ENCODE data around the gene SLC43A1. TPM values are rescaled to one million over a fixed set of nuclear protein-coding genes. Genes with fewer than 3 reads are reported as not detected.

SLC43A1 gene
- total RNA-seq, 1 experiment from 2014 or later, result 6.0 TPM

GRCh38 chr11:57475191-57475590 lies 40.3 kb downstream of the SLC43A1 start:
- H3K9me3 ChIP-seq (replicated peaks), result no peaks in the 10 kb centered on the region
- no peak for DNase-seq (ENCODE audit: low read depth in 1 of 2, low spot score in 2 of 2)
- H3K27me3 ChIP-seq (replicated peaks), result peaks cover 45% of the 10 kb centered on the region
- no peak overlapping the region for H3K4me3 ChIP-seq
- H3K4me1 ChIP-seq (replicated peaks), result peaks cover 10% of the 10 kb centered on the region
- H3K27ac ChIP-seq, result no peak overlapping the region
- H3K36me3 ChIP-seq, result no peaks in the 10 kb centered on the region

GRCh38 chr11:57474803-57475115 lies 40.7 kb downstream of the SLC43A1 start:
- peaks cover 10% of the 10 kb centered on the region for H3K4me1 ChIP-seq (replicated peaks)
- no peaks in the 10 kb centered on the region for H3K36me3 ChIP-seq
- no peak overlapping the region for H3K27ac ChIP-seq
- peaks cover 45% of the 10 kb centered on the region for H3K27me3 ChIP-seq (replicated peaks)
- H3K4me3 ChIP-seq, result no peak overlapping the region
- H3K9me3 ChIP-seq (replicated peaks), result no peaks in the 10 kb centered on the region
- no peak for DNase-seq (ENCODE audit: low read depth in 1 of 2, low spot score in 2 of 2)

GRCh38 chr11:57474017-57474802 lies 41.3 kb downstream of the SLC43A1 start:
- Histone ChIP-seq H3K36me3 (no peaks in the 10 kb centered on the region), H3K27ac (no peak overlapping the region), H3K4me3 (no peak overlapping the region), H3K27me3 (replicated peaks) (peaks cover 45% of the 10 kb centered on the region), H3K4me1 (replicated peaks) (peaks cover 10% of the 10 kb centered on the region), H3K9me3 (replicated peaks) (no peaks in the 10 kb centered on the region)
- no peak for DNase-seq (ENCODE audit: low read depth in 1 of 2, low spot score in 2 of 2)

GRCh38 chr11:57473285-57473841 lies 42.1 kb downstream of the SLC43A1 start:
- Histone ChIP-seq H3K36me3 (no peaks in the 10 kb centered on the region), H3K4me1 (replicated peaks) (peaks cover 10% of the 10 kb centered on the region), H3K27ac (no peak overlapping the region), H3K9me3 (replicated peaks) (no peaks in the 10 kb centered on the region), H3K4me3 (no peak overlapping the region), H3K27me3 (replicated peaks) (peaks cover 45% of the 10 kb centered on the region)
- no peak for DNase-seq (ENCODE audit: low read depth in 1 of 2, low spot score in 2 of 2)

GRCh38 chr11:57471496-57471895 lies 44.0 kb downstream of the SLC43A1 start:
- Histone ChIP-seq H3K27ac (no peak overlapping the region), H3K4me3 (no peak overlapping the region), H3K27me3 (replicated peaks) (peaks cover 27% of the 10 kb centered on the region), H3K4me1 (replicated peaks) (peaks cover 6% of the 10 kb centered on the region), H3K36me3 (no peaks in the 10 kb centered on the region), H3K9me3 (replicated peaks) (no peaks in the 10 kb centered on the region)
- DNase-seq (ENCODE audit: low read depth in 1 of 2, low spot score in 2 of 2), result no peak

GRCh38 chr11:57469268-57469667 lies 46.2 kb downstream of the SLC43A1 start:
- no peak for DNase-seq (ENCODE audit: low read depth in 1 of 2, low spot score in 2 of 2)

GRCh38 chr11:57468276-57468675 lies 47.2 kb downstream of the SLC43A1 start:
- H3K9me3 ChIP-seq (replicated peaks), result no peaks in the 10 kb centered on the region
- DNase-seq (ENCODE audit: low read depth in 1 of 2, low spot score in 2 of 2), result no peak
- no peak overlapping the region for H3K27ac ChIP-seq
- H3K4me3 ChIP-seq, result no peak overlapping the region
- H3K27me3 ChIP-seq (replicated peaks), result peaks cover 13% of the 10 kb centered on the region; the same call in 1 of the 2 replicates
- no peaks in the 10 kb centered on the region for H3K4me1 ChIP-seq (replicated peaks)
- no peaks in the 10 kb centered on the region for H3K36me3 ChIP-seq

More at GRCh38 chr11:57469268-57469667, 46.2 kb downstream of the SLC43A1 start:
- no peaks in the 10 kb centered on the region for H3K36me3 ChIP-seq
- H3K9me3 ChIP-seq (replicated peaks), result no peaks in the 10 kb centered on the region
- peaks cover 12% of the 10 kb centered on the region for H3K27me3 ChIP-seq (replicated peaks)
- H3K4me3 ChIP-seq, result no peak overlapping the region
- no peak overlapping the region for H3K27ac ChIP-seq
- H3K4me1 ChIP-seq (replicated peaks), result no peaks in the 10 kb centered on the region

- H3K4me1 ChIP-seq (replicated peaks), result no peaks in the 10 kb centered on the region
- H3K27me3 ChIP-seq (replicated peaks), result peaks cover 14% of the 10 kb centered on the region
- no peaks in the 10 kb centered on the region for H3K9me3 ChIP-seq (replicated peaks)
- H3K36me3 ChIP-seq, result no peaks in the 10 kb centered on the region
- no peak overlapping the region for H3K27ac ChIP-seq
- no peak overlapping the region for H3K4me3 ChIP-seq
- DNase-seq (ENCODE audit: low read depth in 1 of 2, low spot score in 2 of 2), result no peak
These were observed 47.9 kb downstream of the SLC43A1 start for GRCh38 chr11:57467508-57468157.

- Histone ChIP-seq H3K9me3 (replicated peaks) (no peaks in the 10 kb centered on the region), H3K4me1 (replicated peaks) (no peaks in the 10 kb centered on the region), H3K4me3 (no peak overlapping the region), H3K27ac (no peak overlapping the region), H3K27me3 (replicated peaks) (peaks cover 18% of the 10 kb centered on the region), H3K36me3 (no peaks in the 10 kb centered on the region)
- DNase-seq (ENCODE audit: low read depth in 1 of 2, low spot score in 2 of 2), result no peak
These were observed 48.8 kb downstream of the SLC43A1 start for GRCh38 chr11:57466680-57467079.

GRCh38 chr11:57464539-57465181 lies 50.8 kb downstream of the SLC43A1 start:
- no peaks in the 10 kb centered on the region for H3K9me3 ChIP-seq (replicated peaks)
- no peak for DNase-seq (ENCODE audit: low read depth in 1 of 2, low spot score in 2 of 2)
- no peak overlapping the region for H3K4me3 ChIP-seq
- peaks cover 12% of the 10 kb centered on the region for H3K4me1 ChIP-seq (replicated peaks)
- no peak overlapping the region for H3K27ac ChIP-seq
- H3K36me3 ChIP-seq, result no peaks in the 10 kb centered on the region
- H3K27me3 ChIP-seq (replicated peaks), result peaks cover 35% of the 10 kb centered on the region

- H3K27ac ChIP-seq, result no peak overlapping the region
- no peak for DNase-seq (ENCODE audit: low read depth in 1 of 2, low spot score in 2 of 2)
- H3K36me3 ChIP-seq, result no peaks in the 10 kb centered on the region
- no peak overlapping the region for H3K4me3 ChIP-seq
- H3K4me1 ChIP-seq (replicated peaks), result peaks cover 19% of the 10 kb centered on the region
- H3K9me3 ChIP-seq (replicated peaks), result no peaks in the 10 kb centered on the region
- peaks cover 42% of the 10 kb centered on the region for H3K27me3 ChIP-seq (replicated peaks)
These were observed 51.6 kb downstream of the SLC43A1 start for GRCh38 chr11:57463671-57464538.

GRCh38 chr11:57462597-57462996 lies 52.9 kb downstream of the SLC43A1 start:
- Histone ChIP-seq H3K4me1 (replicated peaks) (peaks cover 26% of the 10 kb centered on the region), H3K27ac (no peak overlapping the region), H3K27me3 (replicated peaks) (peaks cover 54% of the 10 kb centered on the region), H3K36me3 (no peaks in the 10 kb centered on the region), H3K9me3 (replicated peaks) (no peaks in the 10 kb centered on the region), H3K4me3 (no peak overlapping the region)
- no peak for DNase-seq (ENCODE audit: low read depth in 1 of 2, low spot score in 2 of 2)

GRCh38 chr11:57461841-57462489 lies 53.5 kb downstream of the SLC43A1 start:
- Histone ChIP-seq H3K27ac (no peak overlapping the region), H3K27me3 (replicated peaks) (peaks cover 56% of the 10 kb centered on the region), H3K9me3 (replicated peaks) (no peaks in the 10 kb centered on the region), H3K36me3 (no peaks in the 10 kb centered on the region), H3K4me1 (replicated peaks) (peaks cover 31% of the 10 kb centered on the region), H3K4me3 (no peak overlapping the region)
- no peak for DNase-seq (ENCODE audit: low read depth in 1 of 2, low spot score in 2 of 2)

Measured in SJSA1 (cell line).